GM19438 (cell line): ENCODE data around the gene MVB12B.

ENCODE experiments used
- ATAC-seq: cut with Tn5 transposase; IDR thresholded peaks from one replicate; pipeline ENCODE4 v1.9.1; 2021; ENCODE audit warnings: low read depth; ENCODE audit not compliant: unreplicated experiment

MVB12B gene

DNA sequence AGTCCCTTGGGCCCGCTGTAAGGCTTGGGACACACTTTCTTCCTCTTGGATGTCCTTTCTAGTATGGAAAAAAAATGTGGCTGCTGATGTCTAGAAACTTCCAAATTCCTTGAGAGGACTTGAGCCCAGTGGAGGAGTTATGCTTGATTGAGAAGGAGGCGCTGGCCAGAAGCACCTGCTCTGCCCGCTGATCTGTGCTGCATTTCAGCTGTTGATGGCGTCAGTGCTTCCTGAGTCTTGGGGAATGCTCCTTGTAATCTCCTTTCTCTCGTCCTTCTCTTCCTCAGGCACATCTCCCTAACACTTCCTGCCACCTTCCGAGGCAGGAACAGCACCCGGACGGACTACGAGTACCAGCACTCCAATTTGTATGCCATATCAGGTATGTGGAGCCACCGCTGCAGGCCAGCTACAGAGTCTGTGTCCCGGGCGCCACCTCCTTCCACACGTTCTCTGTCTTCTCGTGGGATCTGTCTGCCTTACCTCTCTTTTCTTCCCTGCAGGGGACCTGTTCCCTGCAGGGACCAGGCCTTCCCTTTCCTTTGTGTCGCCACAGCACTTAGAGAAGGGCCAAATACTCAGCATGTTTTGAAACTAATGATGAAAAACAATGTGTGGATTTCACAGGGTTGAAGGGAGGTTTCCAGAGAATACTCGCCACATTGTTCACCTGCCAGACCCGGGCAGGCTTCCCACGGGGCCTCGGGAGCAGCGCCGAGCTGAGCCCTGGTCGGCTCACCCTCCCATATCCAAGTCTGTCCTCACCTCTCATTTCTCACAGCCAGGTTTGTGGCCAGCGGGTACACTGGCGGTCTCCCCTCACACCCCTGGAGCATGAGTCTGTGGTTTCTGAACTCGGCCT lies 95.2 kb downstream of the MVB12B start:
- ATAC-seq = no peak

DNA sequence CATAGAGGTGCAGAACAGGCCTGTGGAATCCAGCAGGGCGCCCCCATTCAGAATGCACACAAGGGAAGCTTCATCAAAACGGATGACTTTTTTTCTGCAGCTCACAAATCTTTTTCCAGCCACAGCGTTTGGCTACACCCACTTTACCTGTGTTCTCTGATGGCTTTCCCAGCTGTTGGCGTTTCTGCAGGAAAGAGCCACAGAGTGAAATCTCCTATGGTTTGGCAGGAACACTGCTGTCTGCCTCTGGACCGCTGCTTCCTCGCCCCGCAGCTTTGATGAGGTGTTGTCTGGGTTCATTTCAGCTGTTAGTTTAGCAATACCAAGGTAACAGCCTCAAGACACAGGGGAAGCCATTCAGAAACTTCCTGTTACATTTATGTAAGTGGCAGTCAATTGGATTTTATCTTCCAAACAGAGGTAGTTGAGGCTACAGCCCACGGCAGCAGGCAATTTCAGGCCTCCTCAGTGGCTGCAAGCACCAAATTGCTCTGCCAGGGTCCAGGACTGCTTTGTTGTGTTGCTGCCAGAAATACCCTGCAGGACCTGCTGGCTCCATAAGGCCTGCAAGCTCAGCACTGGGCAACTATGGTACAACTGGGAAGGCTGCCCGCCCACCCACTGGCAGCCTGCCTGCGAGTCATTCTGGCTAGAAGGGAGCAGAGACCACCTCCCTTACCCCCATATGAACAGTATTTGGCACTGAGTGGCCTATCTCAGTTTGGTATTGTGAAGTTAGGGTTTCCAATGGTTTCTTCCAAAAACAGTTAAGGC lies 96.7 kb downstream of the MVB12B start:
- ATAC-seq = no peak

DNA sequence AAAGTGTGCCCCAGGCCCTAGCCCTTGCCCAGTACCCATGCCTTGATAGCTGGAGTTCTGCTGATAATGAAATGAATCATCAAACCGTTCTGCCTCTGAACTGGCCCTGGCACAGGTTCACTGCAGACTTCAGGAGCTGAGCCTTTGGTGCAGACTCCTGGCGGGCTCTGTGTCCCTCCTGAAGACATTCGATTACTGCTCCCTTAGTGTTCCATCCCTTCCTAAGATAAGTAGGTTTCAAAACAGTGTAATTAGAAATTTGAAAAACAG lies 97.2 kb downstream of the MVB12B start:
- ATAC-seq = no peak

DNA sequence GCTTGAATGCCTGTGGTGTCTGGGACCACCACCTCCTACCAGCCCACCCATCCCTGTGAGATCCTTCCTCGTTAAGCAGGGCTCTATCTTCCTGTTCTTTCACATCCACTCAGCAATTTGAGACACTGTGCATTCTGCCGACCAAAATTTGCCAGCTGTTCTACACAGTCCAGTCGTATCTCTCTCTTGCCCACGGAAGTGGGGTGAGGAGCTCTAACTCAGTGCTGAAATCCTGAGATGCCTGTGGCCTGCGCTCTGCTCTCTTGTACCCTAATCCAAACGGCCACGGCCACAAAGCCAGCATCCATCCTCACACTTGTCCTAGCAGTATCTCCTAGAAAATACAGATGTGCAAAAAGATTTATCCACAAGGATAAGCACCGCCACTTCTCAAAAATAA lies 97.9 kb downstream of the MVB12B start:
- ATAC-seq = no peak

DNA sequence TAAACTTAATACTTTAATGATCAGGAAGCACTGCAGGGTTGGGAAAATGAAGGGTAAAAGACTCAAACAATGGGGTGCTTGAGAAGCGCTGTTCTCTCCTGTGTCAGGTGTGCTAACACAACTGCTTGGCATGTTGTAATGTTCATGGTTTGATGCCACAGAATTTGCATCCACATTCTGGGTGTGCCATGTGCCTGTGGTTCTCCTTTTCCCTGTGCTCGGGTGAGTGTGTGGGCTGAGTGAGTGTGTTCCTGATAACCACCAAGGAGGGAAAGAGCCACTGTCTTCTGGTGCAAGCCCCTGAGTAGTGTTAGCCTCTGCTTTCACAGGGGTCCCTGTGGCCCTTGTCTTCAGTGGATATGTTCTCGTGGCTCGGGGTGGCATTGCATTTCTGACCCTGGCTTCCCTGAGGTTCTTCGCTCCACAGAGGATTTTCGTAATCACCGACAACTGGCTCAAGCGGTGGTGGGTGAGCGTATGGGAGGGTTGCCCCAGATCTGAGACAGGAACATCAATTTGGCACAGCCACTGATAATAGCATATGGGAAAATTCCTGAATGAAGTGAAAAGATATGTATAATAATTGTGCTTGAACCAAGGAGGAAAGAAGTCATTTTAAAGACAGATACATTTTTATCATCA lies 102.0 kb downstream of the MVB12B start:
- ATAC-seq = no peak

DNA sequence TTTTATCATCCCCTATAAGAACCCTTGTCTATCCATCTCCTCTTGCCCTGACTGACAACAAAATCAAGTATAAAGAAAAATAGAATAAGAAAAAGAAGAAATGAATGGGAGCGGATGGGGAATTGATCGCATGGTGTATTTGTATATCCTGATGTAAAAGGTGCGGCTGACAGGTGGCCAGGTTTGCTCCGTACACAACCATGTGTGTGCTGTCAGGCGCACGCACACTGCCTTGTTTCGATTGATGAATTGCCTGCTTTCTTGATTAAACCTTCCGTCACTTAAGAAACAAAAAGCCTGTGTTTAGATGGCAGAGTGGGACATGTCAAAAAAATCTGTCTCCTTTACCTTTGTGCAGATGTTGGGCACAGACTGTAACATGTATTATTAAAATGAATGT lies 102.6 kb downstream of the MVB12B start:
- ATAC-seq = no peak

DNA sequence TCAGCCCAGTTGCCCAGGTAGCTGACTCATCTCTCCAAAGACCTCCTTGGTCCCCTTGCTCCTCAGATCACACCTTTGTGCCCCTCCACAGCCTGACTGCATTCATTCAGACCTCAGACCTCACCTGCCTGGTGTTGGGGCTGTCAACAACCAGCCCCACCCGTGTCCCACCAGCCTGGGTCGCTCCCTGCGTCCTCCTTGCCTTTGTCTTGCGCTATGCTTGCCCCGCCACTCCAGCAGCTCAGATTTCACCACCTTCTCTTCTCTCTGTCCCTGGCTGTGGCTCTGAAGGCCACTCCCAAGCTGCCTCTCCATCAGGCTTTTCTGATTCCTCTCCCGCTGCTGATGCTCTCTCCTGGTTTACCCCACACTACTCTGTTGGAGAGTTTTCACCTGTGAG lies 103.5 kb downstream of the MVB12B start:
- ATAC-seq = no peak

DNA sequence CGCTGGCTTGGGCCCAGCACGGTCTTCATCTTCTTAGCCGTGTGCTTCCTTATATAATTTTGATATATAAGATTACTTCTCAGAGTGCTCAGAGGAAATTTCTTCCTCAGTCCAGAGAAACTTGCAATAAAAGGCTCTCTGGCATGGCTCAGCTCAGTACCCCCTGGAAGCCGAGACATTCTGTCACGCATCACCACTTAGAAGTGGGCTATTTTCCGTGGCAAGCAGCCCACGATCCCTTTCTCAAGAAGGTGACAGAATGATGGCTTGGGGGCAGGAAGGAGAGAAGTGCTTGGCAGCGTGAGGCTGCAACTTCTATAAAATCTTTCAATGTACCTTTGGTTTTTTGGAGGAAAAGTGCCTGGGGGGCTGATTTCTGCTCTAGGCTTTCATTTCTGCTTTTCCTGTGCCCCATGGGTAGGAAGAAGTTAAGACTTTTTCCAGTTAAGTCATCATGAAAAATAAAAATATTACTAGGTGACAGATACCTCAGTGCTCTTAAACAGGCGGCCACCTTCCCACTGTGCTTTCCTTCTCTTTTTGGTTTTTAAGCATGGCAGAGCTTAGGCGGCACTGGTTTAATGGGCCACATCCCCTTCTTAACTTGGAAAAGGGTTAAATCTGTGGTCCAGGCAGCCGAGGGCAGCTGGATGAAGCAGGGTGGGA lies 104.6 kb downstream of the MVB12B start:
- no peak for ATAC-seq

DNA sequence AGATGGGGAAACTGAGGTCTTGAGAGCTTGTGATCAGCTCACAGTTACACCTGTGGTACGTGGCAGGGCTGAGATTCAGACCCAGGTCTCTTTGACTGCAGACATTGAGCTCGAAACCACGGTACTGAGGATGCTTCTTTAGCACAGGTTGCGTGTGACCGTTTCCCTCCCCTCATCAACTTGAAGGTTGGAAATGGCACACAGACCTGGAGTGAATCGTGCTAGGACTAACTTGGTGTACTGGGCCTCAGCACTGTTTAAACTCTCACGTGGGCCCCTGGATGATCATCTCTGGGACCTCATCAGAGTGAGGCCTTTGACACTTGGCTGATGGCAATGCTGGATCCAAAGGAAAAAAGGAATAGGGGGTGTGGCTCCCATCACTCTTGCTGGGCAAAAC lies 106.0 kb downstream of the MVB12B start:
- no peak for ATAC-seq

DNA sequence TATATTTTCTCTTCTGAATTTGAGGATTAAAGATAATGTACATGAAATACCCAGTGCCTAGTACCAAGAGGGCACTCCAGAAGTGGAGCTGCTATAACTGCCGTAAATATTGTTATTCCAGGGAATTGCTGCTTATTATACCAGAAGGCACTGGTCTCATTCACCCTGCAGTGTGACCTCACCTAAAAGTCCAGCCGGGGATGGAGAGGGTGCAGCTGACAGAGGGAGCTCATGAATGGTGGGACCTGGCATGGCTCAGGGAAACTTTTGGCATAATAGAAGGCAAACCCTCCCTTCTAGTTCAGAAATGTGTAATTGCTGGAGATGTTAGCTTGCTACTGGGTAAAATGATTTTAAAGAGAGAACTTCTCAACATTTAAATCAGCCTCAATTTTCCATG lies 108.5 kb downstream of the MVB12B start:
- ATAC-seq = no peak

DNA sequence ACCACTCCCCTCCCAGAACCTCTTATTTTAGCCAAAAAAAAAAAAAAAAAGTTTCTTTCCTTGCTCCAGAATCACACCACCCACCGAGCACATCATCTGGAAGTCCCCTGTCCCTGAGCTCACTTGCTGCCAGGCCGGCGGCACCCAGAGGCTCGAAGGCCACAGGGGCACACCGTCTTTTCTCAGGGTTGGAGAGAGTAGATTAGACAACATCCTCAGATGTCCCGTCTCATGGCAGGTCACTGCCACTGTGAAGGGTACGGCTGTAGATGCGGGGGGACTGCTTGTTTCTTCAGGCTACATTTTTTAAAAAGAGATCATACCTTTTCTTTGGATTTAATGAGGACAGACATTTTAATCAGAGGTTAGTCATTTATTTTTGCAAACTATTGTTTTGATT lies 109.0 kb downstream of the MVB12B start:
- ATAC-seq = no peak

DNA sequence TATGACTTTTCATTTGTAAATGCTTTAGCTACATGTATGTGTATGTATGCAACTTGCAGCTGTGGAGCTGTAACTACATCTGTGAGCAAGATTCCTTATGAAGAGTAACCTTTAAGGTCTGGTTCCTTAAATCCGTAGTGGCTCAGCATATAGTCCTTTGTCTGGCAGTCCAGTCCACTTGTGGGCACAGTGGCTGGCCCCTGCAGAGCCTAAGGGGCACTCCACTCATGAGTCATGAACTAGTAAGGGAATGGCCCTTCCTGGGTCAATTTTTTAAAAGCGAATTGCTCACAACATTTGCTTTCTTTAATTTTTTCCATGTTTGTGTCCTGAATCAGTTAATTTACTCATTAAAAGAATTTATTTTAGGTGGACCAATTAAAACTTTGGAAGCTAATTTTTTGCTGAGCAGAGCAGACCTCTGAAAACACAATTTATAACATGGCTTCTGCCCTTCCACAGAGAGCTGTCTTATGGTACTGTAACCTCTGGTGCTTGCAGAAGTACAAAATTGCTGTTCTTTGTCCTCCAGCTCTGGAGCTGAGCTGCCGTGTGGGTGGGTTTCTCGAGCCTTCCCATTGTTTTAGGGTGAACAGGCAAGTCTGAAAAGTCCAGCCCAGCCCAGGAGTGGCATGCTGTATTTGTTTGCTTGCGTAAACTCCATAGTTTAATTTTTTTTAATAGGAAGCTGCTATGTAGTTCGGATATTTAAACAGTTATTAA lies 110.1 kb downstream of the MVB12B start:
- no peak for ATAC-seq

DNA sequence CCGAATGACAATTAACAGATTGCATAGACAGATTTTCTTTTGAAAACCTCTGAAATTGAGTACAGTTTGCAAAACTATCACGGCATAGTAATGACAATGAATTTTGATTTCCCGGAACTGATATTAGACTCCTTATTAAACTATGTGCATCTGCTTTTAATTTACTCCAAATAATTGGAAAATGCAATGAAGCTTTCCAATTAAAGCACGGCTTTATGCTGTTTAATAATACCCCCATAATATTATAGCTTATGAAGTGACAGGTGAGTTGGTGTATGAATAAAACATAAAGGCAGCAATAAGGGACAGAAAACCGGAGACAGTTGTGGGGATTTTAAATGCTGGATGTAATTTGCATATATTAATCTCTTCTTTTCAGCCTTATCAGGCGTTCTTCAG lies 110.6 kb downstream of the MVB12B start:
- no peak for ATAC-seq

DNA sequence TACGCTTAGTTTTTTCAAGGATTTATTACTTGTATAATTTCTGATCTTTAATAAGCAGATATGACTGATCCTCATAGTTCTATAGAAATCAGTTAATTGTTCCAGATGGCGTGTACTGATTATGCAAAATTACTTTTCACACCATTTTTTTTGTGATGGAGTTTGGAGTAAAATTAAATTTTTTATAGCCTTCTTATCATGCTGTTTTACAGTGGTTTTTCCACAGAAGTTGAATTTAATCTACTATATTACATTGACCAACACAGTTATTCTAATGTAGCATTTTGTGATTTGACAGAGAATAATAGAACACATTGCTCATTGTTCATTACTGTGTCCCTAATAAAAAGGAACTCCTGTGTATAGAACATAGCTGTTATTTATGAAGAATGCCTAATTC lies 111.1 kb downstream of the MVB12B start:
- no peak for ATAC-seq

DNA sequence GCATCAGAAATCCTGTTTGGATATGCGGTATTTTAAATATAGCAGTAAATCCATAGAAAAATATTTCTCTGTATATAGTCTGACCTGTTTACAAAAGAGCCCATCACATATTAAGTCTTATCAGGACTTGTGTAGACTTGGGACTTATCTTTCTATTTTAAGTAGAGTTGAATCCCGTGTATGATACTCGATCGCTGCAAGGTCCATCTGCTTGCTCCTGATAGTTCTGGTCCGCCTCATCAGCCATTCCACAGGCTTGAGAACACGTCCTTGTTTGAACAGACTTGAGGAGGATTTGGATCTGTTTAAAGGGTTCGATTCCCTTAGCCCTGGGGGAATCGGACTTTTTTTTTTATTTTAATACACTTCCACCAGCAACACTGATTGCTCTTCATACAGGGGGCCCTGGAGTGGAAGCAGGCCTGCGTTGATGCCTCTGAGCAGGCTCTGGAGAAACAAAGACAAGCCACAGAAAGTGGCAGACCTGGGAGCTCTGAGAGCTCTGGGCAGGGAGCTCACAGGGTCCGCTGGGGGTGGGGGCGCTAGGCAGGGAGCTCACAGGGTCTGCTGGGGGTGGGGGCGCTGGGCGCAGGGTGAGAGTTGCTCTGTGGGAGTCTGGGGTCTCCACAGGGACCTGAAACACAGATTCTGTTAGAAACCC lies 112.2 kb downstream of the MVB12B start:
- ATAC-seq = no peak

DNA sequence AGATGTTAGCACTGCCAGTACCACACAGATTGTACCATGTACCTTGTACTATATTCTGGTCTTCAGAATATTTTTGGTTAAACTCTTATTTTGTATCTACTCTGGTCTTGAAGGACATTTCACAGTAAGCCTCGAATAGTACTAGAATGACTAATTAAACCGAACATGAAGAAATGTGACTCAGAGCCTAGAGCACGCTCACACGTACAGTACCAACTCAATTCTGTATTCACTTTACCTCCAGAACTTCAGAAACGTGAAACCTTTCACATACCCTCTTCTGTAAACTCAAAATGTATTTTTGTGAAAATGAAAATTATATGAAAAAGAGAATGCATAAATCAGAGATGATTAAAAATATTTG lies 112.8 kb downstream of the MVB12B start:
- no peak for ATAC-seq

DNA sequence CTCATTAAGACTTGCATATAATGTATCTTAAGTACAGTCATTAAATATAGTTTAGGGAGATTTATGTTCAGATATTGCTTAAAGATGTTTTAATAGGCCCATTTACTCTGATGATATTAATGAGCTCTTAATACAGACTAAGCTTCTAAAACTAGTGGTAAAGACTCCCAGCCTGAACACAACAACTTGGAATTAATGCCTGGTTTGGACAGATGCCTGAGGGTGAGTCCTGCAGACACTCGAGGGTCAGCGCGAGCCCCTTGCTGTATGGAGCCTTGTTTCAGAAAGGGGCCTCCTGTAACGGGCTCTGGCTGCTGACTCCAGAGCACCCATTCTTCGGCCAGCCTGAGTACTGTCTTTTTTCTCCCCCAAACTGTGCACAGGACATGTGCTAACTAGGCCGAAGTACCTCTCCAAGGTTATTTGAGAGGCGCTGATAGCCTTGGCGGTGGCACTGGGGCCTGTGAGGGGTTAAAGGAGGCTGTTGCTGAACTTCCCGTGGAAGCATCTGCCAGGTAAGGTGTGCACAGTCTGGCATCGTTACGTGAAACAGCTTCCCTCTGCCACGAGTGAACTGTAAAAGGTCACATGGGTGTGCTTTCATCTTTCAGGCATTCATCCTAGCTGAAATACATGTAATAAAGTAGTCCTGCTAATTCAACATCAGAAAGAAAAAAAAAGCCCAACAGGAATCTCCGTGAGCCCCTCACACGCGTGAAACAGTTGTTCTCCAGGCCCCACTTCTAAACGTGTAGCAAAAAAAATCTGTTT lies 113.4 kb downstream of the MVB12B start:
- no peak for ATAC-seq

DNA sequence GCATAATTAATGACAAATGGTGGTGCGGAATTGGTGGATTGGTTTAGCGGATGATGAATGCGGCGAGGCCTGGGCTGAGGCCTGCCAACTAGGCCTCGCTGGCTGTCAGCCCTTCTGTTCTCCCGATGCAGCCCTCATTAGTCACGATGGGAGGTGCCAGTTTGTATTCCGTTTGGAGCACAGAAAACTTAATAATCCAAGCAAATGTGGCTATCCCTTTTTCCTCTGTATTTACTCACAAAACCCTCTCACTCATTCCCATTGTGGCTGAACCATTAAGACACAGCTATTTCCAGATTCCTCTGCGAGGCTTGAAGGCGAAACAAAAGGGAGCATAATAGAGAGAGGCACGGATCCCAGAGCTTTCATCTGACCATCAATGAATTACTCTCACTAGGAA lies 114.3 kb downstream of the MVB12B start:
- ATAC-seq = no peak

DNA sequence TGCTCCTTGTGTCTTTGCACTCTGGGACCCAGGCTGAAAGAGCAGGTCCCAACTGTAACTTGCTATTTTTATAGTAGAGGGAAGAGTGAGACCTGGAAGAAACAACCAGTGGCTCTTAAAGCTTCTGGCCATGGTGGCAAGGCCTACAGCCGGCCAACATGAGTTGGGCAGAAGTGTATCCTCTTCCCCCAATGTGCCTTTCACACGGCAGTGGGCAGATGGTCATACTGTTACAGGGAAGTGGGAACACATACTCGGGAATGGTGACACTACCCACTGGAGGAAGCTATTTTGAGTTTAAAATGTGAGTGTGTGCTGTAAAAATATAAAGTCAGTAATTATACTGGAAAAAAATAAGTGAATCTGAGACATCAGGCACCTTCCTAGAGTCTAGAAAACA lies 116.0 kb downstream of the MVB12B start:
- ATAC-seq = no peak
